Measurements from ENCODE around the gene R3HDM4.

The R3HDM4 gene

GRCh38 chr19:932648-933552, 19.9 kb upstream of the R3HDM4 start:
- in situ Hi-C loops (cut with MboI; ENCODE audit: low sequenced_read_pairs) = no loop called here

- in situ Hi-C loops (cut with MboI; ENCODE audit: low sequenced_read_pairs) = no loop called here
Observed at GRCh38 chr19:931860-932647, 19.0 kb upstream of the R3HDM4 start.

GRCh38 chr19:929891-930258, 16.9 kb upstream of the R3HDM4 start:
- in situ Hi-C loops (cut with MboI; ENCODE audit: low sequenced_read_pairs) = loop anchor here (10.0 kb wide), 1 partner anchor 55 kb away; the partner anchor contains the start of gene WDR18

GRCh38 chr19:929203-929890, 16.3 kb upstream of the R3HDM4 start:
- in situ Hi-C loops (cut with MboI; ENCODE audit: low sequenced_read_pairs) = loop anchor here (10.0 kb wide), 1 partner anchor 55 kb away; the partner anchor contains the start of gene WDR18

GRCh38 chr19:928471-929202, 15.6 kb upstream of the R3HDM4 start:
- in situ Hi-C loops (cut with MboI; ENCODE audit: low sequenced_read_pairs) = loop anchor here (10.0 kb wide), 1 partner anchor 56 kb away; the partner anchor contains the start of gene WDR18

GRCh38 chr19:927780-928401, 14.9 kb upstream of the R3HDM4 start:
- in situ Hi-C loops (cut with MboI; ENCODE audit: low sequenced_read_pairs) = loop anchor here (10.0 kb wide), 1 partner anchor 57 kb away; the partner anchor contains the start of gene WDR18

GRCh38 chr19:927351-927779, 14.3 kb upstream of the R3HDM4 start:
- in situ Hi-C loops (cut with MboI; ENCODE audit: low sequenced_read_pairs) = loop anchor here (10.0 kb wide), 1 partner anchor 57 kb away; the partner anchor contains the start of gene WDR18

- in situ Hi-C loops (cut with MboI; ENCODE audit: low sequenced_read_pairs) = loop anchor here (10.0 kb wide), 1 partner anchor 58 kb away; the partner anchor contains the start of gene WDR18
Observed at GRCh38 chr19:926589-927350, 13.8 kb upstream of the R3HDM4 start.

- in situ Hi-C loops (cut with MboI; ENCODE audit: low sequenced_read_pairs) = loop anchor here (10.0 kb wide), 1 partner anchor 59 kb away; the partner anchor contains the start of gene WDR18
Observed at GRCh38 chr19:926323-926588, 13.2 kb upstream of the R3HDM4 start.

- in situ Hi-C loops (cut with MboI; ENCODE audit: low sequenced_read_pairs) = loop anchor here (10.0 kb wide), 1 partner anchor 59 kb away; the partner anchor contains the start of gene WDR18
Observed at GRCh38 chr19:925526-926322, 12.7 kb upstream of the R3HDM4 start, which contains the start of gene ARID3A. Gene ARID3A, plus strand, starts transcription at chr19:926035. Its CDS starts 3,494 bp downstream, at chr19:929529.

GRCh38 chr19:925087-925525, 12.1 kb upstream of the R3HDM4 start:
- in situ Hi-C loops (cut with MboI; ENCODE audit: low sequenced_read_pairs) = loop anchor here (10.0 kb wide), 1 partner anchor 60 kb away; the partner anchor contains the start of gene WDR18

GRCh38 chr19:924553-925086, 11.6 kb upstream of the R3HDM4 start:
- in situ Hi-C loops (cut with MboI; ENCODE audit: low sequenced_read_pairs) = loop anchor here (10.0 kb wide), 1 partner anchor 60 kb away; the partner anchor contains the start of gene WDR18

GRCh38 chr19:920051-920864, 7.2 kb upstream of the R3HDM4 start:
- in situ Hi-C loops (cut with MboI; ENCODE audit: low sequenced_read_pairs) = loop anchor here (10.0 kb wide), 1 partner anchor 65 kb away; the partner anchor contains the start of gene WDR18

GRCh38 chr19:919199-920050, 6.4 kb upstream of the R3HDM4 start:
- in situ Hi-C loops (cut with MboI; ENCODE audit: low sequenced_read_pairs) = loop anchor here (10.0 kb wide), 2 partner anchors 65 to 155 kb away; partner anchors contain the start of gene WDR18

GRCh38 chr19:918481-919198, 5.6 kb upstream of the R3HDM4 start:
- in situ Hi-C loops (cut with MboI; ENCODE audit: low sequenced_read_pairs) = loop anchor here (10.0 kb wide), 1 partner anchor 154 kb away; no protein-coding TSS in a partner anchor
